H9 (cell line): ENCODE data around the gene DDO. TPM values are rescaled to one million over a fixed set of nuclear protein-coding genes. Genes with fewer than 3 reads are reported as not detected.

Source experiments
- DNase-seq: peaks from one replicate; pipeline ENCODE4 v3.0.0-alpha.2; 2017
- H2AFZ ChIP-seq: one replicate; pipeline ENCODE4 v1.6.1; 2013; ENCODE audit warnings: mild to moderate bottlenecking, low read length, control low read depth, moderate library complexity
- H2AK5ac ChIP-seq: 2 replicates; pipeline ENCODE4 v1.6.1; 2013; ENCODE audit warnings: low read length, control low read depth, mixed read lengths; ENCODE audit not compliant: insufficient read length
- H2BK120ac ChIP-seq: one replicate; pipeline ENCODE4 v1.6.1; 2013; ENCODE audit warnings: low read depth, mild to moderate bottlenecking, low read length, control low read depth, inconsistent platforms; ENCODE audit not compliant: poor library complexity, severe bottlenecking
- H2BK12ac ChIP-seq: 2 replicates; pipeline ENCODE4 v1.6.1; 2013; ENCODE audit warnings: low read length, control low read depth, mixed read lengths, low read depth; ENCODE audit not compliant: insufficient read length
- H2BK15ac ChIP-seq: 2 replicates; pipeline ENCODE4 v1.6.1; 2013; ENCODE audit warnings: low read depth, low read length, control low read depth
- H2BK20ac ChIP-seq: one replicate; pipeline ENCODE4 v1.6.1; 2013; ENCODE audit warnings: low read depth, mild to moderate bottlenecking, low read length, control low read depth, inconsistent platforms; ENCODE audit not compliant: poor library complexity, severe bottlenecking
- H2BK5ac ChIP-seq: 2 replicates; pipeline ENCODE4 v1.6.1; 2013; ENCODE audit warnings: low read length, control low read depth, mixed read lengths; ENCODE audit not compliant: insufficient read length
- H3K14ac ChIP-seq: 2 replicates; pipeline ENCODE4 v1.6.1; 2013; ENCODE audit warnings: low read length, control low read depth; ENCODE audit not compliant: insufficient read depth
- H3K18ac ChIP-seq: 2 replicates; pipeline ENCODE4 v1.6.1; 2013; ENCODE audit warnings: low read depth, mild to moderate bottlenecking, mixed read lengths, low read length, control low read depth; ENCODE audit not compliant: insufficient read length
- H3K23ac ChIP-seq: 2 replicates; pipeline ENCODE4 v1.6.1; 2013; ENCODE audit warnings: low read length, control low read depth, mixed read lengths, low read depth; ENCODE audit not compliant: insufficient read length
- H3K23me2 ChIP-seq: 2 replicates; pipeline ENCODE4 v1.6.1; 2013; ENCODE audit warnings: low read depth, mild to moderate bottlenecking, mixed read lengths, low read length, control low read depth; ENCODE audit not compliant: insufficient read length, poor library complexity, severe bottlenecking
- H3K27ac ChIP-seq: 2 replicates; pipeline ENCODE4 v1.5.1; 2013; ENCODE audit warnings: low read length, control low read depth, mixed read lengths, low read depth; ENCODE audit not compliant: insufficient read length
- H3K27me3 ChIP-seq: 2 replicates; pipeline ENCODE4 v1.6.1; 2013; ENCODE audit warnings: low read length, control low read depth, inconsistent platforms; ENCODE audit not compliant: insufficient read depth
- H3K4ac ChIP-seq: 2 replicates; pipeline ENCODE4 v1.6.1; 2013; ENCODE audit warnings: low read depth, mild to moderate bottlenecking, control low read depth, inconsistent platforms, low read length, moderate library complexity
- H3K4me1 ChIP-seq: 2 replicates; pipeline ENCODE4 v1.6.1; 2013; ENCODE audit warnings: low read length, control low read depth, inconsistent platforms; ENCODE audit not compliant: insufficient read depth
- H3K4me2 ChIP-seq: 2 replicates; pipeline ENCODE4 v1.6.1; 2013; ENCODE audit warnings: low read length, control low read depth, mixed read lengths; ENCODE audit not compliant: insufficient read length, insufficient read depth
- H3K56ac ChIP-seq: 2 replicates; pipeline ENCODE4 v1.6.1; 2013; ENCODE audit warnings: low read depth, mild to moderate bottlenecking, mixed read lengths, low read length, control low read depth; ENCODE audit not compliant: insufficient read length
- H3K79me1 ChIP-seq: 2 replicates; pipeline ENCODE4 v1.6.1; 2013; ENCODE audit warnings: low read depth, mild to moderate bottlenecking, moderate library complexity, low read length, control low read depth, inconsistent platforms; ENCODE audit not compliant: insufficient read depth, poor library complexity, severe bottlenecking
- H3K79me2 ChIP-seq: 2 replicates; pipeline ENCODE4 v1.6.1; 2013; ENCODE audit warnings: low read length, control low read depth, inconsistent platforms; ENCODE audit not compliant: insufficient read depth
- H3K9ac ChIP-seq: 2 replicates; pipeline ENCODE4 v1.6.1; 2013; ENCODE audit warnings: low read length, control low read depth, mixed read lengths; ENCODE audit not compliant: insufficient read length; ENCODE audit errors: extremely low read depth
- H3K9me3 ChIP-seq: one replicate; pipeline ENCODE4 v1.6.1; 2013; ENCODE audit warnings: low read depth, low read length, inconsistent platforms; ENCODE audit not compliant: control insufficient read depth
- H3T11ph ChIP-seq: one replicate; pipeline ENCODE4 v1.6.1; 2013; ENCODE audit warnings: mild to moderate bottlenecking, low read length, control low read depth, inconsistent platforms
- H4K20me1 ChIP-seq: one replicate; pipeline ENCODE4 v1.6.1; 2013; ENCODE audit not compliant: control insufficient read depth, insufficient read length, insufficient read depth
- H4K5ac ChIP-seq: 2 replicates; pipeline ENCODE4 v1.6.1; 2013; ENCODE audit warnings: low read depth, mild to moderate bottlenecking, mixed read lengths, low read length, control low read depth; ENCODE audit not compliant: insufficient read length
- H4K8ac ChIP-seq: replicated peaks from 2 replicates; pipeline ENCODE4 v1.6.1; 2013; ENCODE audit warnings: low read length, control low read depth, mixed read lengths, low read depth; ENCODE audit not compliant: insufficient read length
- H4K91ac ChIP-seq: 2 replicates; pipeline ENCODE4 v1.6.1; 2013; ENCODE audit warnings: low read depth, mild to moderate bottlenecking, moderate library complexity, mixed read lengths, low read length, control low read depth; ENCODE audit not compliant: insufficient read length
- H3K27ac Mint-ChIP-seq, 3 experiments: 2 replicates in 2 of 3; 3 replicates in 1 of 3; pipeline ENCODE4 v1.8.0; 2020 to 2021; ENCODE audit warnings: mixed read lengths in 3 of 3, mild to moderate bottlenecking in 1 of 3, moderate library complexity in 1 of 3
- H3K27me3 Mint-ChIP-seq: 2 replicates; pipeline ENCODE4 v1.8.0; 2021; ENCODE audit warnings: low read depth, mild to moderate bottlenecking, moderate library complexity, mixed read lengths
- H3K36me3 Mint-ChIP-seq, 3 experiments: 2 replicates in 2 of 3; 3 replicates in 1 of 3; pipeline ENCODE4 v1.8.0; 2020 to 2021; ENCODE audit warnings: low read depth in 3 of 3, mixed read lengths in 3 of 3; ENCODE audit not compliant: insufficient read depth in 1 of 3
- H3K4me1 Mint-ChIP-seq, 2 experiments: 2 replicates each; pipeline ENCODE4 v1.8.0; 2020; ENCODE audit warnings: mixed read lengths in 2 of 2
- H3K4me3 Mint-ChIP-seq, 2 experiments: 2 replicates in 1 of 2; 3 replicates in 1 of 2; pipeline ENCODE4 v1.8.0; 2020 to 2021; ENCODE audit warnings: mild to moderate bottlenecking in 2 of 2, mixed read lengths in 2 of 2, moderate library complexity in 1 of 2
- H3K9me3 Mint-ChIP-seq, 2 experiments: 2 replicates in 1 of 2; 3 replicates in 1 of 2; pipeline ENCODE4 v1.8.0; 2020; ENCODE audit warnings: mild to moderate bottlenecking in 2 of 2, mixed read lengths in 2 of 2, moderate library complexity in 1 of 2
- WGBS: extraction: QIAGEN DNeasy Blood & Tissue Kit; methylation state at CpG from one replicate; pipeline ENCODE4 v1.1.7; 2013; ENCODE audit warnings: missing lambda C conversion rate, low lambda C conversion rate, mixed read lengths; ENCODE audit not compliant: insufficient read length; ENCODE audit errors: extremely low coverage; 5-methylcytosine and 5-hydroxymethylcytosine counted together
- total RNA-seq: library from RNA; stranded (reverse); gene quantifications from 2 replicates; pipeline ENCODE4 v1.2.1, GENCODE V29; 2021
- TF ChIP-seq, protein P1 (sequence below): fragments of 200-600 bp; sonication (generic); conservative IDR thresholded peaks from 3 replicates; pipeline ENCODE4 v1.8.0; 2021; ENCODE audit warnings: antibody characterized with exemption, mild to moderate bottlenecking

DDO gene
- total RNA-seq, 1 experiment from 2014 or later: not detected

DNA sequence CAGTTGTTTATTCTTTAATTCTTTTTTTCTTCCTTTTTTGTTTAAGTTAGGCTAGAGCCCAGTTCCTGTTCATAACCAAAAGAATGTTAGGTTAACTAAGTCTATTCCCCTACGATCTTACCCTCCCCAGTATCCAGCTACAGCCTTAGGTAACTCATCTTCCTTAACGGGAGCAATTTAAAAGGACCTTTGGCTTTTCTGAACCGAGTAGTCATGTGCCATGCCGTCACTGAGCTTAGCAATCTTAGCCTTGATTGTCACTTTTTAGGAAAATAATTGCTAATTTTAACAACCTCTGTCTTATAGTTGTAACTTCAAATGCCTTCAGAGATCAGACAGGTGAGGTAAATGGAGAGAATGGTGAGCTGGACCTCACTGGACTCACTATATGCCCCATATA lies 63.4 kb downstream of the DDO start:
- no peak overlapping the region for H4K5ac ChIP-seq
- peaks cover 18% of the 10 kb centered on the region for H3K27me3 Mint-ChIP-seq
- H2BK12ac ChIP-seq: no peak overlapping the region
- no peak overlapping the region for H2BK5ac ChIP-seq
- H3K9me3 ChIP-seq: no peaks in the 10 kb centered on the region
- H2AK5ac ChIP-seq: no peak overlapping the region
- H4K91ac ChIP-seq: no peak overlapping the region
- H3T11ph ChIP-seq: no peak overlapping the region
- TF ChIP-seq, protein P1, sequence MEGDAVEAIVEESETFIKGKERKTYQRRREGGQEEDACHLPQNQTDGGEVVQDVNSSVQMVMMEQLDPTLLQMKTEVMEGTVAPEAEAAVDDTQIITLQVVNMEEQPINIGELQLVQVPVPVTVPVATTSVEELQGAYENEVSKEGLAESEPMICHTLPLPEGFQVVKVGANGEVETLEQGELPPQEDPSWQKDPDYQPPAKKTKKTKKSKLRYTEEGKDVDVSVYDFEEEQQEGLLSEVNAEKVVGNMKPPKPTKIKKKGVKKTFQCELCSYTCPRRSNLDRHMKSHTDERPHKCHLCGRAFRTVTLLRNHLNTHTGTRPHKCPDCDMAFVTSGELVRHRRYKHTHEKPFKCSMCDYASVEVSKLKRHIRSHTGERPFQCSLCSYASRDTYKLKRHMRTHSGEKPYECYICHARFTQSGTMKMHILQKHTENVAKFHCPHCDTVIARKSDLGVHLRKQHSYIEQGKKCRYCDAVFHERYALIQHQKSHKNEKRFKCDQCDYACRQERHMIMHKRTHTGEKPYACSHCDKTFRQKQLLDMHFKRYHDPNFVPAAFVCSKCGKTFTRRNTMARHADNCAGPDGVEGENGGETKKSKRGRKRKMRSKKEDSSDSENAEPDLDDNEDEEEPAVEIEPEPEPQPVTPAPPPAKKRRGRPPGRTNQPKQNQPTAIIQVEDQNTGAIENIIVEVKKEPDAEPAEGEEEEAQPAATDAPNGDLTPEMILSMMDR: no peak
- H3K23me2 ChIP-seq: no peaks in the 10 kb centered on the region
- H3K9ac ChIP-seq: no peak overlapping the region
- no peak overlapping the region for H4K8ac ChIP-seq
- no peak overlapping the region for H3K4ac ChIP-seq
- no peak overlapping the region for H2BK15ac ChIP-seq
- H3K79me2 ChIP-seq: no peaks in the 10 kb centered on the region
- no peak overlapping the region for H3K18ac ChIP-seq
- no CpG with 5 or more reads among the region's 4 CpGs for WGBS
- no peak for DNase-seq
- H3K23ac ChIP-seq: no peak overlapping the region
- no peak overlapping the region for H3K4me2 ChIP-seq
- no peak overlapping the region for H3K27ac ChIP-seq
- no peak overlapping the region for H3K14ac ChIP-seq
- H3K4me3 Mint-ChIP-seq: no peak overlapping the region
- H3K27me3 ChIP-seq: peaks cover 6% of the 10 kb centered on the region; the same call in 1 of the 2 replicates
- no peaks in the 10 kb centered on the region for H3K79me1 ChIP-seq
- no peaks in the 10 kb centered on the region for H3K36me3 Mint-ChIP-seq
- no peak overlapping the region for H2BK20ac ChIP-seq
- no peak overlapping the region for H3K56ac ChIP-seq
- H3K4me1 ChIP-seq: peaks cover 7% of the 10 kb centered on the region; the same call in 1 of the 2 replicates
- H3K4me1 Mint-ChIP-seq: peaks cover 48 to 52% of the 10 kb centered on the region in 2 experiments
- no peaks in the 10 kb centered on the region; a peak in 1 of 5 replicates for H3K9me3 Mint-ChIP-seq
- no peak overlapping the region for H2BK120ac ChIP-seq
- no peak overlapping the region for H3K27ac Mint-ChIP-seq
- H2AFZ ChIP-seq: no peak overlapping the region
- H4K20me1 ChIP-seq: no peaks in the 10 kb centered on the region
